ENCODE results near the gene ZNF446. TPM values are rescaled to one million over a fixed set of nuclear protein-coding genes. Genes with fewer than 3 reads are reported as not detected.

Gene ZNF446
- total RNA-seq = 15.5 and 15.9 TPM in 2 replicates
- long read RNA-seq, partial matches to known transcripts = 1 of 15 reads
- long read RNA-seq, other reads (novel, unspliced or antisense) = 8 of 15 reads

- no peak for TF ChIP-seq CTCF (IDR thresholded peaks at IDR 0.05)
- peak within 1 kb of the TSS; percentile 90 for H3K4me3 Mint-ChIP-seq (ENCODE audit: unreplicated experiment)
- no peaks in the 10 kb centered on the region for H3K27me3 Mint-ChIP-seq (ENCODE audit: unreplicated experiment)
- peaks cover 9% of the 10 kb centered on the region for H3K36me3 Mint-ChIP-seq (ENCODE audit: unreplicated experiment)
- H3K4me1 Mint-ChIP-seq (ENCODE audit: unreplicated experiment) = peaks cover 20% of the 10 kb centered on the region
- H3K27ac Mint-ChIP-seq (ENCODE audit: unreplicated experiment) = peak within 1 kb of the TSS; percentile 98
- H3K9me3 Mint-ChIP-seq (ENCODE audit: unreplicated experiment) = no peaks in the 10 kb centered on the region
- DNase-seq (ENCODE audit: extremely low spot score, unreplicated experiment) = peak; percentile 96
Measured at GRCh38 chr19:58475714-58476497, at the start of gene ZNF446. ZNF446 (plus strand) TSS chr19:58476352; CDS start chr19:58477219, 867 bp downstream.

- Mint-ChIP-seq H3K9me3 (ENCODE audit: unreplicated experiment) (peaks cover 18% of the 10 kb centered on the region), H3K36me3 (ENCODE audit: unreplicated experiment) (peaks cover 21% of the 10 kb centered on the region), H3K27ac (ENCODE audit: unreplicated experiment) (no peak overlapping the region)
Measured at GRCh38 chr19:58428617-58429016, 47.5 kb upstream of the ZNF446 start.

GRCh38 chr19:58429745-58430144 is 46.4 kb upstream of the ZNF446 start:
- H3K4me1 Mint-ChIP-seq (ENCODE audit: unreplicated experiment) = no peaks in the 10 kb centered on the region
- H3K36me3 Mint-ChIP-seq (ENCODE audit: unreplicated experiment) = peaks cover 28% of the 10 kb centered on the region
- H3K4me3 Mint-ChIP-seq (ENCODE audit: unreplicated experiment) = no peak overlapping the region
- no peak for DNase-seq (ENCODE audit: extremely low spot score, unreplicated experiment)
- TF ChIP-seq CTCF (IDR thresholded peaks at IDR 0.05) = no peak
- H3K9me3 Mint-ChIP-seq (ENCODE audit: unreplicated experiment) = peaks cover 23% of the 10 kb centered on the region
- H3K27ac Mint-ChIP-seq (ENCODE audit: unreplicated experiment) = no peak overlapping the region
- no peaks in the 10 kb centered on the region for H3K27me3 Mint-ChIP-seq (ENCODE audit: unreplicated experiment)

More at GRCh38 chr19:58428617-58429016, 47.5 kb upstream of the ZNF446 start:
- TF ChIP-seq CTCF (IDR thresholded peaks at IDR 0.05) = no peak
- H3K27me3 Mint-ChIP-seq (ENCODE audit: unreplicated experiment) = no peaks in the 10 kb centered on the region
- DNase-seq (ENCODE audit: extremely low spot score, unreplicated experiment) = no peak
- H3K4me3 Mint-ChIP-seq (ENCODE audit: unreplicated experiment) = no peak overlapping the region
- H3K4me1 Mint-ChIP-seq (ENCODE audit: unreplicated experiment) = no peaks in the 10 kb centered on the region

GRCh38 chr19:58434217-58434616 is 41.9 kb upstream of the ZNF446 start:
- Mint-ChIP-seq H3K4me1 (ENCODE audit: unreplicated experiment) (no peaks in the 10 kb centered on the region), H3K36me3 (ENCODE audit: unreplicated experiment) (peaks cover 31% of the 10 kb centered on the region), H3K27ac (ENCODE audit: unreplicated experiment) (no peak overlapping the region), H3K27me3 (ENCODE audit: unreplicated experiment) (no peaks in the 10 kb centered on the region), H3K4me3 (ENCODE audit: unreplicated experiment) (no peak overlapping the region), H3K9me3 (ENCODE audit: unreplicated experiment) (peaks cover 48% of the 10 kb centered on the region)
- no peak for TF ChIP-seq CTCF (IDR thresholded peaks at IDR 0.05)
- DNase-seq (ENCODE audit: extremely low spot score, unreplicated experiment) = no peak

Data from osteocyte (in vitro differentiated cells).